ENCODE data around the gene CLEC18A.

- TF ChIP-seq, protein P1, sequence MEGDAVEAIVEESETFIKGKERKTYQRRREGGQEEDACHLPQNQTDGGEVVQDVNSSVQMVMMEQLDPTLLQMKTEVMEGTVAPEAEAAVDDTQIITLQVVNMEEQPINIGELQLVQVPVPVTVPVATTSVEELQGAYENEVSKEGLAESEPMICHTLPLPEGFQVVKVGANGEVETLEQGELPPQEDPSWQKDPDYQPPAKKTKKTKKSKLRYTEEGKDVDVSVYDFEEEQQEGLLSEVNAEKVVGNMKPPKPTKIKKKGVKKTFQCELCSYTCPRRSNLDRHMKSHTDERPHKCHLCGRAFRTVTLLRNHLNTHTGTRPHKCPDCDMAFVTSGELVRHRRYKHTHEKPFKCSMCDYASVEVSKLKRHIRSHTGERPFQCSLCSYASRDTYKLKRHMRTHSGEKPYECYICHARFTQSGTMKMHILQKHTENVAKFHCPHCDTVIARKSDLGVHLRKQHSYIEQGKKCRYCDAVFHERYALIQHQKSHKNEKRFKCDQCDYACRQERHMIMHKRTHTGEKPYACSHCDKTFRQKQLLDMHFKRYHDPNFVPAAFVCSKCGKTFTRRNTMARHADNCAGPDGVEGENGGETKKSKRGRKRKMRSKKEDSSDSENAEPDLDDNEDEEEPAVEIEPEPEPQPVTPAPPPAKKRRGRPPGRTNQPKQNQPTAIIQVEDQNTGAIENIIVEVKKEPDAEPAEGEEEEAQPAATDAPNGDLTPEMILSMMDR (IDR thresholded peaks at IDR 0.05; ENCODE audit: low read length), result no peak
- no peak for TF ChIP-seq EZH2 (IDR thresholded peaks at IDR 0.05; ENCODE audit: borderline replicate concordance, low read length)
Measured at GRCh38 chr16:69904495-69905170, 46.5 kb upstream of the CLEC18A start.
